Cardiac muscle cell (in vitro differentiated cells and primary cell): ENCODE measurements around the gene SUGP1. TPM values are rescaled to one million over a fixed set of nuclear protein-coding genes. Genes with fewer than 3 reads are reported as not detected.

Experiments
- DNase-seq, 2 donors: peaks; one replicate each; pipeline versions ENCODE4 v3.0.0 to v3.0.0-alpha.2; 2010 to 2017; ENCODE audit warnings: low read depth in 1 of 2, low spot score in 1 of 2
- H3K27ac ChIP-seq: fragments of 200-600 bp; sonication (generic); 2 replicates; pipeline ENCODE4 v1.5.1; 2016
- H3K27me3 ChIP-seq: fragments of 200-600 bp; sonication (generic); 2 replicates; pipeline ENCODE4 v1.6.0; 2016; ENCODE audit warnings: control low read depth
- H3K36me3 ChIP-seq: fragments of 200-600 bp; sonication (generic); 2 replicates; pipeline ENCODE4 v1.5.1; 2016; ENCODE audit warnings: control low read depth
- H3K4me1 ChIP-seq: fragments of 200-600 bp; sonication (generic); 2 replicates; pipeline ENCODE4 v1.8.1; 2017; ENCODE audit warnings: low read depth, mild to moderate bottlenecking, mixed run types
- H3K4me3 ChIP-seq: fragments of 200-600 bp; sonication (generic); 2 replicates; pipeline ENCODE4 v1.5.1; 2016; ENCODE audit warnings: mild to moderate bottlenecking
- H3K9me3 ChIP-seq: fragments of 200-600 bp; sonication (generic); 2 replicates; pipeline ENCODE4 v1.5.1; 2017; ENCODE audit warnings: low read depth, mild to moderate bottlenecking, control low read depth
- polyA plus RNA-seq: library from polyadenylated mRNA; unstranded; fragments of >200 nt; fragmentation: Nextera tagmentation; extraction: Ambion mirVana; gene quantifications from 2 replicates; pipeline ENCODE4 v1.2.1, GENCODE V29; 2016
- total RNA-seq: library from RNA; depleted of rRNA; stranded (reverse); fragments of >200 nt; gene quantifications from 2 replicates; pipeline ENCODE4 v1.2.3, GENCODE V29; 2016
- TF ChIP-seq, protein P1 (sequence below): IDR thresholded peaks from 2 replicates; pipeline ENCODE4 v1.5.1; 2012; ENCODE audit warnings: low read depth, mild to moderate bottlenecking, low read length

The SUGP1 gene
- total and polyA plus RNA-seq, 2 experiments from 2014 or later: 74.5 to 84.6 TPM

DNA sequence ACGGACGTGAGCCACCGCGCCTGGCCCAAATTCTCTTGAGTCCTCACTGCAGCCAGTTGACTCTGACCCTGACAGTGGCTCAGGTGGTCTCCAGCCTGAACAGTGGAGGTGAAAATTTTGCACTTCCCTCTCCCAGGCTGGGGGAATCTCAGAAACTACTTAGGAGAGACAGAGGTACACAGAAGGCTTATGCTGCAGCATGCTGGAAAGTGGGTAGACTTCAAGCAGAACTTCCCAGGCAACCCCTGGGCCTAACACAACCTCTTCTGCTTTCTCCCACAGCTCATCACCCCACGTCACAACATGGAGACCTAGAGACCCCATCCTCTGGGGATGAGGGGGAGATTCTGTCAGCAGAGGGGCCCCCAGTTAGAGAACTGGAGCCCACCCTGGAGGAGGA is 94.1 kb downstream of the SUGP1 start:
- TF ChIP-seq, protein P1, sequence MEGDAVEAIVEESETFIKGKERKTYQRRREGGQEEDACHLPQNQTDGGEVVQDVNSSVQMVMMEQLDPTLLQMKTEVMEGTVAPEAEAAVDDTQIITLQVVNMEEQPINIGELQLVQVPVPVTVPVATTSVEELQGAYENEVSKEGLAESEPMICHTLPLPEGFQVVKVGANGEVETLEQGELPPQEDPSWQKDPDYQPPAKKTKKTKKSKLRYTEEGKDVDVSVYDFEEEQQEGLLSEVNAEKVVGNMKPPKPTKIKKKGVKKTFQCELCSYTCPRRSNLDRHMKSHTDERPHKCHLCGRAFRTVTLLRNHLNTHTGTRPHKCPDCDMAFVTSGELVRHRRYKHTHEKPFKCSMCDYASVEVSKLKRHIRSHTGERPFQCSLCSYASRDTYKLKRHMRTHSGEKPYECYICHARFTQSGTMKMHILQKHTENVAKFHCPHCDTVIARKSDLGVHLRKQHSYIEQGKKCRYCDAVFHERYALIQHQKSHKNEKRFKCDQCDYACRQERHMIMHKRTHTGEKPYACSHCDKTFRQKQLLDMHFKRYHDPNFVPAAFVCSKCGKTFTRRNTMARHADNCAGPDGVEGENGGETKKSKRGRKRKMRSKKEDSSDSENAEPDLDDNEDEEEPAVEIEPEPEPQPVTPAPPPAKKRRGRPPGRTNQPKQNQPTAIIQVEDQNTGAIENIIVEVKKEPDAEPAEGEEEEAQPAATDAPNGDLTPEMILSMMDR: no peak
- Histone ChIP-seq H3K27me3 (peaks cover 26% of the 10 kb centered on the region), H3K27ac (no peak overlapping the region)

More for the DNA sequence above, 94.1 kb downstream of the SUGP1 start:
- Histone ChIP-seq H3K4me3 (no peak overlapping the region), H3K9me3 (no peaks in the 10 kb centered on the region), H3K36me3 (no peaks in the 10 kb centered on the region), H3K4me1 (no peaks in the 10 kb centered on the region)
- DNase-seq: no peak

Other genes with a start within 250 kb of the SUGP1 start
- gene TMEM161A, start 182.0 kb downstream of the SUGP1 start, total RNA-seq: 83.9 and 136 TPM in 2 replicates
- 121 and 157 TPM in 2 replicates for gene TMEM161A, start 182.0 kb downstream of the SUGP1 start, polyA plus RNA-seq
- 0.18 TPM in 1 of 2 replicates, not detected in the other for gene MEF2B, start 150.2 kb downstream of the SUGP1 start, total RNA-seq
- gene MEF2B, start 150.2 kb downstream of the SUGP1 start, polyA plus RNA-seq: 1.2 and 1.7 TPM in 2 replicates
- gene BORCS8, start 128.4 kb downstream of the SUGP1 start, total RNA-seq: 24.7 and 28.7 TPM in 2 replicates
- 29.1 and 38.0 TPM in 2 replicates for gene BORCS8, start 128.4 kb downstream of the SUGP1 start, polyA plus RNA-seq
- 88.8 and 117 TPM in 2 replicates for gene RFXANK, start 128.3 kb downstream of the SUGP1 start, total RNA-seq
- 130 and 156 TPM in 2 replicates for gene RFXANK, start 128.3 kb downstream of the SUGP1 start, polyA plus RNA-seq
- 5.1 and 6.4 TPM in 2 replicates for gene NR2C2AP, start 117.1 kb downstream of the SUGP1 start, total RNA-seq
- 7.8 and 10.0 TPM in 2 replicates for gene NR2C2AP, start 117.1 kb downstream of the SUGP1 start, polyA plus RNA-seq
- gene NCAN, start 108.6 kb downstream of the SUGP1 start, total RNA-seq: 0.36 and 0.42 TPM in 2 replicates
- 0.45 TPM in 1 of 2 replicates, not detected in the other for gene NCAN, start 108.6 kb downstream of the SUGP1 start, polyA plus RNA-seq
- 4.9 and 9.6 TPM in 2 replicates for gene TM6SF2, start 47.2 kb downstream of the SUGP1 start, total RNA-seq
- 12.1 and 13.5 TPM in 2 replicates for gene TM6SF2, start 47.2 kb downstream of the SUGP1 start, polyA plus RNA-seq
- gene MAU2, start 320 bp upstream of the SUGP1 start, total RNA-seq: 46.0 and 78.5 TPM in 2 replicates
- gene MAU2, start 320 bp upstream of the SUGP1 start, polyA plus RNA-seq: 43.6 and 53.9 TPM in 2 replicates
- 72.9 and 98.3 TPM in 2 replicates for gene GATAD2A, start 85.2 kb upstream of the SUGP1 start, total RNA-seq
- 32.3 and 39.4 TPM in 2 replicates for gene GATAD2A, start 85.2 kb upstream of the SUGP1 start, polyA plus RNA-seq
- gene TSSK6, start 195.0 kb upstream of the SUGP1 start, total RNA-seq: 4.1 and 11.9 TPM in 2 replicates
- 0.60 and 1.5 TPM in 2 replicates for gene TSSK6, start 195.0 kb upstream of the SUGP1 start, polyA plus RNA-seq
- 119 and 172 TPM in 2 replicates for gene NDUFA13, start 195.7 kb upstream of the SUGP1 start, total RNA-seq
- 806 and 843 TPM in 2 replicates for gene NDUFA13, start 195.7 kb upstream of the SUGP1 start, polyA plus RNA-seq
- 10.6 and 12.5 TPM in 2 replicates for gene YJEFN3, start 208.4 kb upstream of the SUGP1 start, total RNA-seq
- 23.0 and 29.9 TPM in 2 replicates for gene YJEFN3, start 208.4 kb upstream of the SUGP1 start, polyA plus RNA-seq
- 7.5 and 8.4 TPM in 2 replicates for gene CILP2, start 217.8 kb upstream of the SUGP1 start, total RNA-seq
- gene CILP2, start 217.8 kb upstream of the SUGP1 start, polyA plus RNA-seq: 2.2 and 6.7 TPM in 2 replicates